ENCODE measurements around the gene TSSK6. TPM values are rescaled to one million over a fixed set of nuclear protein-coding genes. Genes with fewer than 3 reads are reported as not detected.

Gene TSSK6
- total RNA-seq, 4 donors from 2014 or later, result 1.9 to 3.8 (median 3.0) TPM

GRCh38 chr19:19486343-19487076 lies 28.8 kb downstream of the TSSK6 start:
- Histone ChIP-seq H3K36me3 (peaks cover 14% of the 10 kb centered on the region), H3K4me3 (no peak overlapping the region), H3K27me3 (no peaks in the 10 kb centered on the region), H3K9me3 (no peaks in the 10 kb centered on the region), H3K4me1 (peaks cover 60% of the 10 kb centered on the region), H3K27ac (no peak overlapping the region)
- DNase-seq (ENCODE audit: low spot score in 2 of 2), result peak in 1 of 2 donors; percentile 49
- 64% methylated on average over 10 of the region's 15 CpGs for WGBS
- TF ChIP-seq POLR2AphosphoS5 (IDR thresholded peaks at IDR 0.05), result no peak
- TF ChIP-seq, protein P1, sequence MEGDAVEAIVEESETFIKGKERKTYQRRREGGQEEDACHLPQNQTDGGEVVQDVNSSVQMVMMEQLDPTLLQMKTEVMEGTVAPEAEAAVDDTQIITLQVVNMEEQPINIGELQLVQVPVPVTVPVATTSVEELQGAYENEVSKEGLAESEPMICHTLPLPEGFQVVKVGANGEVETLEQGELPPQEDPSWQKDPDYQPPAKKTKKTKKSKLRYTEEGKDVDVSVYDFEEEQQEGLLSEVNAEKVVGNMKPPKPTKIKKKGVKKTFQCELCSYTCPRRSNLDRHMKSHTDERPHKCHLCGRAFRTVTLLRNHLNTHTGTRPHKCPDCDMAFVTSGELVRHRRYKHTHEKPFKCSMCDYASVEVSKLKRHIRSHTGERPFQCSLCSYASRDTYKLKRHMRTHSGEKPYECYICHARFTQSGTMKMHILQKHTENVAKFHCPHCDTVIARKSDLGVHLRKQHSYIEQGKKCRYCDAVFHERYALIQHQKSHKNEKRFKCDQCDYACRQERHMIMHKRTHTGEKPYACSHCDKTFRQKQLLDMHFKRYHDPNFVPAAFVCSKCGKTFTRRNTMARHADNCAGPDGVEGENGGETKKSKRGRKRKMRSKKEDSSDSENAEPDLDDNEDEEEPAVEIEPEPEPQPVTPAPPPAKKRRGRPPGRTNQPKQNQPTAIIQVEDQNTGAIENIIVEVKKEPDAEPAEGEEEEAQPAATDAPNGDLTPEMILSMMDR (IDR thresholded peaks at IDR 0.05), result no peak
- no peak for TF ChIP-seq EP300 (IDR thresholded peaks at IDR 0.05)
- no peak for TF ChIP-seq POLR2A (IDR thresholded peaks at IDR 0.05)

- H3K4me1 ChIP-seq, result peaks cover 60% of the 10 kb centered on the region
- 96% methylated on average over 5 of the region's 5 CpGs for WGBS
- peaks cover 18% of the 10 kb centered on the region for H3K36me3 ChIP-seq
- no peaks in the 10 kb centered on the region for H3K27me3 ChIP-seq
- DNase-seq (ENCODE audit: low spot score in 2 of 2), result no peak
- H3K27ac ChIP-seq, result no peak overlapping the region
- no peak for TF ChIP-seq EP300 (IDR thresholded peaks at IDR 0.05)
- TF ChIP-seq, protein P1 (IDR thresholded peaks at IDR 0.05), result no peak
- TF ChIP-seq POLR2A (IDR thresholded peaks at IDR 0.05), result no peak
- no peak for TF ChIP-seq POLR2AphosphoS5 (IDR thresholded peaks at IDR 0.05)
- no peak overlapping the region for H3K4me3 ChIP-seq
- H3K9me3 ChIP-seq, result no peaks in the 10 kb centered on the region
Observed at GRCh38 chr19:19485998-19486290, 29.4 kb downstream of the TSSK6 start.

DNA sequence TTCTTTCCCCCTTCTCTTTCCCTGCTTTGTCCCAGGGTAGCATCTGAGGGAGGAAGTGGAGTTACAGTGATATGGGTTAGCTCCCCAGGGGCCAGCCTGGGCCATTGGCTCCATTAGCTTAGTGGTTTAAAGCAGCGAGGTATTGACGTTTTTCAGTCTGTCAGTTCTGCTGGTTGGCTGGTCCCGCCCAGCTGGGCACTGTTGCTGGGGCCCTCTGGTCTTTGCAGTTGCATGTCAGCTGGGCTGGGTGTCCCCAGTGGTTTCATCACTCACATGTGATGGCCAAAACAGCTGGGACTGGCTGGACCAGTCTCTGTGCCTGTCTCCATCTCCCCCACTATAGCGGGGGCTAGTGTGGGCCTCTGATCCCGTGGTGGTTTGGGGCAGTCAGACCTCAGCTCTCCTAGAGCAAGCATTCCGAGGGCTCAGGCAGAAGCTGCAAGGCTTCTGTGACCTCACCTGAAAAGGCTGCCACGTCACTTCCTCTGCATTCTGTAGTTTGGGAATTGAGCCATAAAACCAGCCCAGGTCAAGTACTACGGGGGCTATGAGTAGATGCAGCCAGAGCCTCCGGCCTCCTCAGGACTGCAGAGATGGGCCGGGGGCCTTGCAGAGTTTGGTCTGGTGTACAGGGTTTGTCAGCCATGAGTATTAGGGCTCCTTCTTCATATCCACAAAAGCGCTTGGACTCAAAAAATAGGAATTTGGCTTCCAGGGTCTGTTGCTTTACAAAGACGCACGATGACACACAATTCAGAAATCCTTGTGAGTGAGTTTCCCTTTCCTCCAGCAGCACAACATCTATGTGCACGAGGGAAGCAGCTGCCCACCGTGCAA lies 30.0 kb downstream of the TSSK6 start:
- WGBS, result 72% methylated on average over 9 of the region's 15 CpGs
- peak in 1 of 2 donors; percentile 57 for DNase-seq (ENCODE audit: low spot score in 2 of 2)
- no peaks in the 10 kb centered on the region for H3K27me3 ChIP-seq
- H3K9me3 ChIP-seq, result no peaks in the 10 kb centered on the region
- peaks cover 56% of the 10 kb centered on the region for H3K4me1 ChIP-seq
- no peak overlapping the region for H3K27ac ChIP-seq
- no peak overlapping the region for H3K4me3 ChIP-seq
- H3K36me3 ChIP-seq, result peaks cover 21% of the 10 kb centered on the region
- TF ChIP-seq EP300 (IDR thresholded peaks at IDR 0.05) (no peak), POLR2AphosphoS5 (IDR thresholded peaks at IDR 0.05) (no peak), POLR2A (IDR thresholded peaks at IDR 0.05) (no peak)
- TF ChIP-seq, protein P1 (IDR thresholded peaks at IDR 0.05), result no peak

DNA sequence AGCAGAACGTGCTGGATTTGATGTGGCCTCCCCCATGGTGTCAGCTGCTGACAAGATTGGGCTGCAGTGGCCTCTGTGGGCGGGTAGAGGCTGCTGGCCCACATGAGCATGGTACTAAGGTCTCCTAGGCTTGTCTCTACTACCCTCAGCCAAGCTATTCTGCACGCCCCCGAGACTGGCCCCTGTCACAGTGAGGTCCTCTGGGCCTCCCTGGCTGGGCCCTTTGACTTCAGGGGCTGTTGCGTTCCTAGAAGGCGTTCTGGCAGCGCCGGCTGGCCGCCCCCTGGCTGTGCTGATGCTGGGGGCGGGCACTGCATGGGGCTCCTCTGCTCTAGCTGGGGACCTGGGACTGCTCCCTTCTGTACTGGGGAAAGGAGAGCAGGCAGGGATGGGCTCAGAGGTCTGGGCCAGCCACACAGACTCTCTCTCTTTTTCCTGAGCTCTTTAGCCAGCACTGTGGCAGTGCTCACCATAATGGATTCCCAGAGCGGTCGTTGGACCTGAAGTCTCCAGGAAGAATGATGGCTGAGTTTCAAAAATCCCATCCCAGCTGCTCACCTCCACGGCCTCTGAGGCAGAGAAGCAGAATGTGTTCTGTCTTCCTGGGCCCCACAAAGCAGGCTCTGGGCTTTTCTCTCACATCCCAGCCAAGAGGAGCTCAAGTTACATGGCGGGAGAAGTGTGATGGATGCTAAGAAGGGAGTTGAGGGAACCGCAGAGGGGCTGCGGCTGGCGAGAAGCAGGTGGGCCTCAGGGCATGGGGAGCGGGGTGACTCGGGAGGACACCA lies 32.3 kb downstream of the TSSK6 start:
- WGBS, result 79% methylated on average over 19 of the region's 19 CpGs
- no peak overlapping the region for H3K4me3 ChIP-seq
- H3K9me3 ChIP-seq, result no peaks in the 10 kb centered on the region
- no peak overlapping the region for H3K27ac ChIP-seq
- TF ChIP-seq EP300 (IDR thresholded peaks at IDR 0.05) (no peak), POLR2A (IDR thresholded peaks at IDR 0.05) (no peak)
- TF ChIP-seq, protein P1 (IDR thresholded peaks at IDR 0.05), result no peak
- peaks cover 33% of the 10 kb centered on the region for H3K4me1 ChIP-seq
- no peaks in the 10 kb centered on the region for H3K27me3 ChIP-seq
- DNase-seq (ENCODE audit: low spot score in 2 of 2), result peak in 1 of 2 donors; percentile 49
- peaks cover 25% of the 10 kb centered on the region for H3K36me3 ChIP-seq
